Left renal cortex interstitium (tissue), 4 donors: ENCODE results near the gene COL5A1. TPM values are rescaled to one million over a fixed set of nuclear protein-coding genes. Genes with fewer than 3 reads are reported as not detected.

ENCODE experiments used
- DNase-seq, 4 donors: peaks; one replicate each; pipeline ENCODE4 v3.0.0-alpha.2; 2013; ENCODE audit warnings: low read depth in 4 of 4, low spot score in 2 of 4, missing footprints in 1 of 4
- polyA plus RNA-seq, 4 donors: library from polyadenylated mRNA; unstranded; fragments of 120-200 nt; gene quantifications; one replicate each; pipeline ENCODE4 v1.2.1, GENCODE V29; 2013; ENCODE audit not compliant: insufficient read length in 4 of 4

COL5A1 gene
- polyA plus RNA-seq, 4 donors: 92.0 to 140 (median 99.7) TPM

DNA sequence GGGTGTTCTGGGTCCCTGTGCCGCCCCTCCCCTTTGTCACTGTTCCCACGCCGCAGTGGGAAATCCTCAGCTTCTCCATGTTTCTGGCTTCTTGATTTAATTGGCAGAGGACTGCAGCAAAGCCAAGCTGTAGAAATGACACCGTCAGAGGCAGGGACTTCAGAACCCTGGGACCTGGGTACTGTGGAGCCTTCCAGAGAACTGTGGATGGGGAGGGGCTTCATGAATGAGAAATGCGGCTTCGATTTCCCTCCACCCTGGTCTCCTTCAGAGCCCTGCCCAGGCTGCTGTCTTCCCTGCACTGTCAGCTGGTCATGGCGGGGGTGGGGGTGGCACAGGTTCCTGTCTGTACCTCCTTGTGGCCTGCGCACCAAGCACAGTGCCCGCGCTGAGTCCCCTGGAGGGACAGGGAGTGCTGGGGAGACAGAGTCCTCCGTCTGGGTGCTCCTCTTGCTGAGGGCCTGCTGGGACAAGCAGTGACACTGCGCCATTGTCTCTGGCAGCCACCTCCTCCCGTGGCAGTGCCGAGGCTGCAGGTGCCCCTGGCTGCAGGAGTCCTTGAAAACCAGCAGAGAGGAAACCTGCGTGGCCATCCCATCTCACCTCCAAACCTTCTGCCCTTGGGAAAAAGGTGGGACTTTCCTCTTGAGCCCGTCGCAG lies 47.2 kb downstream of the COL5A1 start:
- no peak for DNase-seq

DNA sequence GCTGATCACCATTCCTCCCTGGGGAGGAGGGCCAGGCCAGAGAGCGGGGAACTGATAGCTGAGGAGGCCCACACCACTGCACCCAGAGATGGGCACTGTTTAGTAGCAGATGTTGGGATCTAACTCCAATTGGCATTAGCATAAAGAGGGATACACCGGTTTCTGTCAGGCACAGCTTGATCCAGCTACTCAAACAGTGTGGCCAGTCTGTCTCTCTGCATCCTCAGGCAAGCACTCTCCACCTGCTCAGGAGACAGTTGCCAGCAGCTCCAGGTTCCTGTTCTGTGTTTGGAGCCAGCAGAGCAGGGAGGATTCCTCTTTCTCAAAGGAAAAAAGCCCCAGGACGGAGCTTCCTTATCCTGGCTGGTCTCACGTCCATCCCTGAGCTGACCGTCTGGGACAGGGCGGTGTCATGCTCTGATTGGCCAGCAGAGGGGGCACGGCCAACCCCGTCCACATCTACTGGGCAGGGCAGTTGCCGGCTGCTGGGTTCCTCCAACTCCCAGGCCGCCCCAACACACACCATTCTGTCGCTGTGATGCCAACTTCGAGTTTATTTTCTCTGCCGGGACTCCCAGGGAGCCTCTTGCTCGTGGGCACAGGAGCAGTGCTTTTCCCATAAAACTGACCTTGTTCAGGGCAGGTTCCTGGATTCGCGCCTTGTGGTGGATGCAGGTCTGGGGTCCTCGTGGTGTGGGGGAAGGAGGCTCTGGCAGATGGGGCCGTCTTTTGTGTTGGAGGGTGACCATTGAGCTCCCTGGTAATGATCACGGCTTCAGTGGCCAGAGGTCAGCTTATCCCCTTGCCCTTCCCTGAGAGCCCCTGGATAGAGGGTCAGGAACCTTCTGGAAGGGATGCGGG lies 47.9 kb downstream of the COL5A1 start:
- DNase-seq: no peak

DNA sequence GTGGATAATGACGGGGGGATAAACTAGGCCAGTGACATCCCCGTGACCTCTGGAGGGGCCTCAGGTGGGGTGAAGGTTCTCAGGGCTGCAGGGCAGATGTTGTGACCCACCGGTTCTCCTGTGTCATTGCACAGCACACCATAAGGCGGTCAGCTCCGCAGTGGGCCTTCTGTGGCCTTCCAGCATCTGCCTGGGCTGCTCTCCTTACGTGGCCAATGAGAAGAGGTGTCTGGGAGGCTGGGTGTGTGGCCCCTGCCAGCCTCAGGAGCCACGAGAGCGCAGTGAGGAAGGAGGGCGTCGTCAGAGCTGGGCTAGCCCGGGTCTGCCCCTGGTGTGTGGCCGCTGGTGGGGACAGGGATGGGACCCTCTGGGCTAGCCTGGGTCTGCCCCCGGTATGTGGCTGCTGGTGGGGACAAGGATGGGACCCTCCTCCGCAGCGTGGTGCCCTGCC lies 48.7 kb downstream of the COL5A1 start:
- no peak for DNase-seq

GRCh38 chr9:134690946-134691694 lies 49.5 kb downstream of the COL5A1 start:
- no peak for DNase-seq

DNA sequence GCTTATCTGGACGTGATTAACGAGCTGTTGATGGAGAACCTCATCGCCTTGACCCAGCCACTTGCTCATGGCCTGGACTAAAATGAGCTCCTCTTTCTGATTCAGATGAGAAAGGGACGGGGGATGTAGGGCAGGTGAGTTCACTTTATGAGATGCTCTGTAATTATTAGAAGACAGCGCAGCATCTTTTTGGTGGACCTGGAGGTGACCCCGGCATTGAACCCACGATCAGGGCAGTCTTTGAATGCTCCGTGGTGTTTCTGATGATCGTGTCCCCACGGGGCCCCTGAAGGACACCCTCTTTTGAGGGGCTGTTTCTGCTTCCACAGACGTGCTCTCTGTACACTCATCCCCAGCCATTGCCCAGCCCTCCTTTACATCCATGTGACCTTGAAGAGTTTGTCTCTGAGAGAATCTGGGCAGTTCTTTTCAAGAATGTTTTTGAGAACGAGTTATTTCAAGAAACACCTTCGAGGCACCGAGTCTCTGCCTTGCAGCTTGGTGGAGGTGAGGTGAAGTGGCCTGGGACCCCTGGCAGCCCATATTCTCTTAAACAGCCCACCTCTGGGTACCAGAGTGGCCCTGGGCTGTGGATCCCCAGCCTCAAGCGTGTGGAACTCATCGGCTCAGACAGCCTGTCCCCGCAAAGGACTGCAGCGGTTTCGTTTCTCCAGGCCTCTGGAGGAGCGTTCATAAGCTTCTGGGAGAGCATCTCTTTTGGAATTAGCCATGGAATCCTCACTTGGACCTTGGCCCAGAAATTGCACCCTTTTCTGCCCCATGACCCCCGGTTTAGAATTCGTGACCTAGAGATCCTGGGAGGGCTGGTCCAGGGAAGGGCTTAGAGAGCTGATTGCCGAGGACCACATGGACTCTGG lies 50.3 kb downstream of the COL5A1 start:
- no peak for DNase-seq

DNA sequence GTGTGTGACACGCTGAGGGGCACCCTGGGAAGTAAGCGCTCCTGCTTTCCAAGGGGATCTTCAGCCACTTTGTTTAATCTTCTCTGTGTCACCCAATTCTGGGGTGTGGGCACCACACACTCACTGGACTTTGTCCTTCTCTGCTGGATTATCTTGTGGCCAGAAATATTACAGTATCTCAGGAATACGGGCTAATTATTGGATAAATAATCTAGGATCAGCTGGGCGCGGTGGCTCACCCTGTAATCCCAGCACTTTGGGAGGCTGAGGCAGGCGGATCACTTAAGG lies 50.9 kb downstream of the COL5A1 start:
- no peak for DNase-seq

- no peak for DNase-seq
These were observed 51.4 kb downstream of the COL5A1 start for GRCh38 chr9:134693011-134693410.

DNA sequence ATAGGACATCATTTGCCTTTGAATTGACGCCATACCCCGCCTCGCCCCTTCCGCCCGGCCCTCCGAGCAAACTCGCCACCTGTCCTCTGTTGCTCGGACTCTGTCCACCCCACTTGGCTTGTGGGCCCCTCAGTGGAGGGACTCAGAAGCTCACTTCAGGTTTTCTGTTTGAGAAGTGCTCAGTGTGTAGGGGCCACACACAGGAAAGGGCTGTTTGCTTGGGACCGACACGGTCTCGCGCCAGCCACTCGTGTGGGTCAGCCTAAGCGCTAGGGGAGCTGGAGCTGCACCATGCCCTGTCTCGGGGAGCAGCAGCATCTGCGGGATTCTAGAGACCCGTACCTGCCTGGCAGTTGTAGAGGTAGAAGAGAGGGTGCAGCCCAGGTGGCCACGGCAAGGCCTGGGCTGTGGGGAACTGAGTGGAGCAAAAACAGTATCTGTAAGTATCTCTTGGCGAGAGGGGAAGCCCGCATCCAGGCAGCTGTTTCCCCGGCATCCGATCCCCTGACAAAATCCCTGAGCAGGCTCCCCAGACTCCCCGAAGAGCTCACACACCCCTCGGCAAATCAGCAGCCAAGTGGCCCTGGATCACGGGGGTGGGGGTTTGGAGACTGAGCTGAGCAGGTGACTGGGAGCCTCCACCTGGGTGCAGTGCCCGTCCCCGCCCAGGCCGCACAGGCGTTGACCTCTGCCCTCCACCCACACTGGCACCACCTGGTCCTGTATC lies 52.2 kb downstream of the COL5A1 start:
- DNase-seq: no peak

DNA sequence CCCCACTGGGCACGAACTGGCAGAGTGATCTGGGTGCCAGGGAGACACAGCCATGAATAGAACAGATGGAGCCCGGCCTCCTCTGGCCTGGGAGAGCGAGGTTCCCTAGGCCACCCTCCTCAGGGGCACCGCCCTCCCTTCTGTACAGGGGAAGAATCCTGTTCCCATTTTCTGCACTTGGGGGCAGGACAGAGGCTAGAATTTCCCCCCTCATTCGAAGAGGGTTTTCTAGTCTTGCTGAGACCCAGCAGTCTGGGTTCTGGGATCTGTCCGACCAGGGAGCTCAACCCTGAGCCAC lies 52.7 kb downstream of the COL5A1 start:
- DNase-seq: no peak

- DNase-seq: no peak
These were observed 53.1 kb downstream of the COL5A1 start for GRCh38 chr9:134694714-134695113.

DNA sequence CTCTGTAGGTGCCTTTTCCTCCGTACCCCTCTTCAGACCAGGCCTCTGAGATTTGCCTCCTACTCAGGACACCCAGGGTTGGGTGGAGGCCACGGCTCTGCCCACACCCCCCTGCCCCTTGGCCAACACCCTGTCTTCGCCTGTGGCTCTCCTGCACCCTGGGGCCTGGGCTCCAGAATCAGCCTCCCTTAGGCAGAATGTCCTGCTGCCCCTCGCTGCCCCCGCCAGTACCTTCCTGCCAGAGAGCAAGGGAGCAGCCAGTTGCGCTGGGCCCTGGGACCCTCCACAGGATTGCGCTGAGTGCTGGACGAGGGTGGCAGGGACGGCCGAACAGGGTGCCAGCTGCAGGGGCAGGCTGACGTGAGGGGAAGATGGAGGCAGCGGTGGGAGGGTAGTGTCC lies 53.5 kb downstream of the COL5A1 start:
- no peak for DNase-seq

DNA sequence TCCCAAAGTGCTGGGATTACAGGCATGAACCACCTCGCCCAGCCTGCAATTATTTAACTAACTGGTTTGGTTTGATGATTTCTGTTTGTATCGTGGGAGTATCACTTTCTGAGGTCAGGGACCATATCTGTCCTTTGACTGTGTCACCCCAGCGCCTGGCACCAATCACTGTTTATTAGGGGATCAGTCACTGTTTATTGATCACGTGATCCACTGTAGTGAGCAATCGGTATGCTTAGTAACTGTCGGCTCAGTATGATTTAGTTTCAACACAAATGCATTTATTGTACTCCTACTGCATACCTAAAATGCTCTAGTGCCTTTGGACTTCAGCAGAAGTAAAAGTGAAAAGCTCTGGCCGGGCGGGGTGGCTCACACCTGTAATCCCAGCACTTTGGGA lies 54.8 kb downstream of the COL5A1 start:
- DNase-seq: no peak

DNA sequence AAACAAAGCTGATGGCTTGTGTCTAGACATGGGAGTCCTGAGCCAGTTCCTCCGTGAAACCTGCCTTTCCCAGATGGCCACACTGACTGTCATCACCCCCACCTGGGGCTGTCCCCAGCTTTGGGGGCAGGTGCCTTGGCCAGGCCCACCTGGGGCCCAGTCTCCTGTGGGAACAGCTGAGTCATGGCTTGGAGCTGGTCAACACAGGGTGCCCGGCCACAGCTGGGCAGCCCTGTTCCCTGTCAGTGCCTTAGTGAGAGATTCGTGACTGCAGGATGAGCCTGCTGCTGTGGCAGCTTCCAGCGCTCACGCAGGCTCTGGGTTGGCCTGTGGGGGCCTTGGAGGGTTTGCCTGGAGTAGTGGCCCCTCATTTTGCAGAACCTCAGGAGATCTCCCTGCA lies 56.5 kb downstream of the COL5A1 start:
- no peak for DNase-seq

DNA sequence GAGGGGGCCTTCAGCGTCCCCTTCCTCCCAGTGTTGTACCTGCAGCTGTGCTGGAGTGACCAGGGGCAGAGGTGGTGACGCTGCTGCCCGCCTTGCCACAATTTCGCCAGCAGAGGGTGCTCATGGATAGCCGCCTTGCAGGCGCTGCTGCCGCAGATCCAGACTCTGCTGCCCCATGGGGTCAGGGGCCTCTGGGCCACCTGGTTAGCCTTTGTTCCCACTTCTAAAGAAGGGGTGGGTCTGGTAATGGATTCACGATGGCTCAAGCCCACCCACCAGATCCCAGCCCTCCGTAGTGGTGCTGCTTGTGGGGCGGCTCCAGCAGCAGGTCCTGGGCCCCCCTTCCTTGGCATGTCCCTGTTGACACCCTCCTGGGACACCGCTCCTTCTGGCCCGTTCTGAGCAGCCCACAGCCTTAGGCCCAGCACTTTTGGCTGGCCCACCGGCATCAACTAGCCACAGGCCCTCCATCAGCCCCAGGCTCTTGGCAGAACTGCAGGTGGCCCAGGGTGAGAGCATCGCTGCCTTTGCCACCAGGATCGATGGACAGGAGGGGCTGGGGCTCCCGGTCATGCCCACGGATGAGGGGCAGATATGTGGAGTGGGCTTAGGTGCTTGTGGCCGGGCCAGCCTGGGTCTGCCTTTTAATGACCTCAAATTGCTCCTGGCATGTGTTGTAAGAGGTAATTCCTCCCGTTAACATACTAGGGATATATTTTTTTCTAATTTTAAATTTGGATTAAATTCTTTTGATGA lies 57.2 kb downstream of the COL5A1 start:
- DNase-seq: no peak

DNA sequence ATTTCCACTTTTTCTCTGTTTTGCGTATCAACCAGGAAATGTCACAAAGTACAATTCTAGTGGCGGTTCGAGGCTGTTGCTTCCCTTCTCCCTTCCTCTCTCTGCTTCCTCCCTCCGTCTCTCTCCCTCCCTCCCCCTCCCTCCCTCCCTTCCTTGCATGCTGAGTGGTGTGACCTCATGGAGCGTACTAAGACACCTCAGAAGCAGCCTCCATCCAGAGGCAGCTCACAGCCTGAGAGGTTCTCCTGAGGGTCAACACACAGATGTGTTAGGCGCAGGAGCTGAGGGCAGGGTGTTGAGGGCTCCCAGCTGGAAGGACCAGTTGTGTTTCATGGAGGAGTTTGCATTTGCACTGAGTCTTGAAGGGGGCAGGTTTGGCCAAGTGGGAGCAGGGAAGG lies 57.7 kb downstream of the COL5A1 start:
- DNase-seq: no peak

- no peak for DNase-seq
These were observed 59.2 kb downstream of the COL5A1 start for GRCh38 chr9:134700636-134701350.

GRCh38 chr9:134701581-134702259 lies 60.1 kb downstream of the COL5A1 start:
- no peak for DNase-seq

DNA sequence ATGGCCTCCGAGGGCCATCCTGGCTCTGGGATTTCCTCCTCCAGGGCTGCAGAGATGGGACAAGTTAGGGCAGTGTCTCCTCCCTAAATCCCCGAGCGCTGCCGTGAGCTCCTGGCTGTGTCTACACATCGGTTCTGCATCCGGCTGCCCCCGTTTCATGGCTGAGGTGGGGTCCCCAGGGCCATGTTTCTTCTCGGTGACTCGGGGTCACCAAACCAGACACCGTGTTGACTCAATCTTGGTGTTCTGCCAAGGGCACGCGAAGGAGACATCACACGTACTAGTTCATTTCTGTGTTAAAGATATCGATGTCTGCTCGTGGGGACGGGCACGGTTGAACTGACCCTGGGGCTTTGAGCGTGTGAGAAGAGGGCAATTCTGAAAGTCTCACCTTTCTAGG lies 60.7 kb downstream of the COL5A1 start:
- DNase-seq: no peak
